ENCODE measurements around the gene MAFG.

The MAFG gene

DNA sequence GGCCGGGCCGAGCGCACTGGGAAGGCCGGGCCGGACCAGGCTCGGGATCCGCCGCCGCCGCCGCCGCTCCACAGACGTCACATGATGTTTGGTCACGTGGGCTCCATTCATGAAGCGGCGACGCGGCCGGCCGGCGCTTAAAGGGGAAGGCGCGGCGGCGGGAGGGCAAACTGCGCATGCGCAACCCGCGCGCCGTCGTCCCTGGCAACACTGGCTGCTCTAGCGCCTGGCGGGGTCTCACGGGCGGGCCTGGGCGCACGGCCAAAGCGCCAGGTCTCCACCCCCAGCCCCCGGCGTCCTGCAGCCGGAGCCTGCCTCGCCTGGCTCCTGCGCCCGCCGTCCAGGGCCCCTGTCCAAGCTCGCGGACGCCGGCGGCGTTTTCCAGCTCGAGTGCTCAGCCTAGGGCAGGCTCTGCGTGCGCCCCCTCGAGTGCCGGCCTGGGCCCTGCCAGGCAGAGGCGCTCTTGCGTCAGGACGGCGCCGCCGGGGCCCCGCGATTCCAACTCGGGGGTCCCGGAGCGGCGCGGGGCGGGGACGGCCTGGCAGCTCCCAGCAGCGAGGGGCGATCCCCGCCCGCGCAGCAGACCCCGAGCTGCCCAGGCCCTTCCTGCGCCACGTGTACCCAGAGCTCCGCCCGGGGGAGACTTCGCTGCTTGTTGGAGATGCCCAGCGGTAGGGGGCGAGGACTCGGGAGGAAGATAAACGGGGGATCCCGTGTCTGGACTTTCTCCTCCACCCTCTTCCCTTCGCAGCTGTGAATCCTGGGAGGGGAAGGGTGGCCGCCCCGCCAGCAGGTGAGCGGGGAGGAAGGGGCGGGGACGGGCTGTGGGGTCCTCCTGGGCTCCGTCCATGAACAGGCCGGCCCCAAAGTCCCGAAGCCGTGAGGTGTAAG, at the start of gene MAFG:
Gene MAFG (minus strand): TSS at position 83 of the 891 bp plus-strand sequence. CDS start 4,550 bp downstream, outside the sequence.
- DNase-seq (ENCODE audit: low read depth, low spot score): peak; percentile 99

DNA sequence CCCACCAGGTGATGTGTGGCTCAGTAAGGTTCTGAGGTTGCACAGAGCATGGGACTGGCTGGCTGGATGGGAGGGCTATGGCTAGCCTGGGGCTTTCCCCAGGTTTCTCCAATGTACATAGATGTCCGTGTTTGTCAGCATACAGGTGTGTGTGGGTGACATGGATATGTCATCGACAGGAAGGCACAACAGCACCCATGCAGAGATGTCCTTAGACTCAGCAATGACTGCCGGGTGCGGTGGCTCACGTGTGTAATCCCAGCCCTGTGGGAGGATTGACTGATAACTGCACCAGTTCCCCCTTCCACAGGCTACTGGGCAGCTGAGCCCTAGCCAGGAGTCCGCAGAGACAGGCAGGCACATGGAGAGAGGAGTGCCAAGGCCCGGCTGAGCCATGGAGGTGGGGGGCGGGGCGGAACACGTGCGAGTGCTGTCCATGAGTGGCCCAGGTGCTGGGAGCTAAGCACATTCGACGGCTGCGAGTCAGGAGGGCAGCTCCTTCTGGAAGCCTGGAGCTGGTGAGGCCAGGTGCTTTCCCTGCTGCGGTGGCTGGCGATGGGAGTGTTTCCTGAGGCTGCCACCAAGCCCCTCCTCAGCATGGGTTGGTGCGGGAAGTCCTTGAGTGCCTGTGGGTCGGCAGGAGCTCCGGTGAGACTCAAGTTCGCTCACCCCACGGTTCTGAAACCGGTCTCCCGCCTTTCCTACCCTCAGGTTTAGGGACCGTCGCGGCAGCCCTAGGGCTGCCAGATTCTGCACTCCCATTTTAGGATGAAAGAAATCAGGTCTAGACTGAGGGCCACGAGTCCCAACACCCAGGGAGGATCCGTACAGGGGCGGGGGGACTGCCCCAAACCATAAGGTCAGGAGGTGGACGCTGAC, 49.0 kb upstream of the MAFG start:
- peak; percentile 66 for DNase-seq (ENCODE audit: low read depth, low spot score)

DNA sequence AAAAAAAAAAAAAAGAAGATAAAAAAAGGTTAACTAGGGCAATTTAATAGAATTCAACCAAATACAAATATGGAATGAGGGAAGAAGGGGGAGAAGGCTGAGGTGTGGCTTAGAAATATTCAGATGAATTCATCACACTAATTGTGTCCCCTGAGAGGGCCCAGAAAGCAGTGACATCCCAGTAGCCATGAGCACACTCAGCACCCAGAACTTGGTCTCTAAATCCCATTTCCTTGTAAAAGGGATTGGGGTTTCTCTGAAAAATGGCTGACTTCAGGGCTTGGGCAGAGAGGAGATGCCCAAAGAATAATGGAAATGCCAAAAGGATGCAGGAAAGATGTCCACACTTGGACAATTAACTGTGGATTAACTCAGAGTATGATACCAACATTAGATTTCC, 45.9 kb upstream of the MAFG start:
- DNase-seq (ENCODE audit: low read depth, low spot score): no peak

DNA sequence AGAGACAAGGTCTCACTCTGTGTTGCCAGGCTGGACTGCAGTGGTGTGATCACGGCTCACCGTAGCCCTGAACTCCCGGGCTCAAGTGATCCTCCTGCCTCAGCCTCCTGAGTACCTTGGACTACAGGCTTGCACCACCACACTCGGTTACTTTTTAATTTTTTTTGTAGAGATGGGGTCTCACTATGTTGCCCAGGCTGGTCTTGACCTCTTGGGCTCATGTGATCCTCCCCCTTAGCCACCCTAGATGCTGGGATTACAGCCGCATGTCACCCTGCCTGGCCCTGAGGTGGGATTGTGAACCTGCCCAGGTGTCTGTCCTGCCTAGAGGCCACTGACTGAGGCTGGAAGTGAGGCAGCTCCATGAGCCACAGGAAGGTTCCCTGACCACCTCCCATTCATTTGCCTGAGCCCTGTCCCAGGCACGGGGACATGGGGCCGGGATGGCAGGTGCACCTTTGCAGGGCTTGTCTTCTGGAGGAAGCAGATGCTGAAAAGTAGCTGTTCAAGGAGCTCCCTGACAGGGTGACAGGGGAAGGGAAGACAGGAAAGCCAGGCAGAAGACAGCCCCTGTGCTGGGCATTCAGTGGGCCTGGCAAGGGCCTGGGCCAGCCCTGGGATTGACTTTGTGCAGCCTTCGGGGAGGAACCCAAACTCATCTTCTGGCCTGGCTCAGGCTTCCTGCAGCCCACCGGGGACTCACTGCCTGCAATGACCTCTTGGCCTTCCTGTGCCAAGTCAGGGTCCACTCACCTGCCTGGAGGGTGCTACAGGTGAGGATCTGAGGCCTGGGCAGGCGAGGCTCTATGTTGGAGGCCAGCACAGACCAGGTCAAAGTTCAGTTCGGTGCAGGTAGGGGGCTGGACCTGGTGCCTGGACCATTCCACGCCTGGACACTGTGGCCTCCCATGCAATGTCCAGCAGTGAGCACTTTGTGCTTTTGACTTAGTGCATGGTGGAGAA, 41.6 kb upstream of the MAFG start:
- no peak for DNase-seq (ENCODE audit: low read depth, low spot score)

DNA sequence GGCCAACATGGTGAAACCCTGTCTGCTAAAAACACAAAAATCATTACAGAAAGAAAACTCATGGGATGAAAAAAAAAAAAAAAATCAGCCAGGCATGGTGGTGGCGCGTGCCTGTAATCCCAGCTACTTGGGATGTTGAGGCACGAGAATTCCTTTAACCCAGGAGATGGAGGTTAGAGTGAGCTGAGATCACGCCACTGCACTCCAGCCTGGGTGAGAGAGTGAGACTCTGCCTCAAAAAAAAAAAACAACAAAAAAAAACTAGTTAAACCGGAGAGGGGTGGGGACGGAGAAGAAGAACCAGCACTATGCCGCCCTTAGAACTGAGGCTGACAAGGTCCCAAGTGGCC, 40.8 kb upstream of the MAFG start:
- no peak for DNase-seq (ENCODE audit: low read depth, low spot score)

DNA sequence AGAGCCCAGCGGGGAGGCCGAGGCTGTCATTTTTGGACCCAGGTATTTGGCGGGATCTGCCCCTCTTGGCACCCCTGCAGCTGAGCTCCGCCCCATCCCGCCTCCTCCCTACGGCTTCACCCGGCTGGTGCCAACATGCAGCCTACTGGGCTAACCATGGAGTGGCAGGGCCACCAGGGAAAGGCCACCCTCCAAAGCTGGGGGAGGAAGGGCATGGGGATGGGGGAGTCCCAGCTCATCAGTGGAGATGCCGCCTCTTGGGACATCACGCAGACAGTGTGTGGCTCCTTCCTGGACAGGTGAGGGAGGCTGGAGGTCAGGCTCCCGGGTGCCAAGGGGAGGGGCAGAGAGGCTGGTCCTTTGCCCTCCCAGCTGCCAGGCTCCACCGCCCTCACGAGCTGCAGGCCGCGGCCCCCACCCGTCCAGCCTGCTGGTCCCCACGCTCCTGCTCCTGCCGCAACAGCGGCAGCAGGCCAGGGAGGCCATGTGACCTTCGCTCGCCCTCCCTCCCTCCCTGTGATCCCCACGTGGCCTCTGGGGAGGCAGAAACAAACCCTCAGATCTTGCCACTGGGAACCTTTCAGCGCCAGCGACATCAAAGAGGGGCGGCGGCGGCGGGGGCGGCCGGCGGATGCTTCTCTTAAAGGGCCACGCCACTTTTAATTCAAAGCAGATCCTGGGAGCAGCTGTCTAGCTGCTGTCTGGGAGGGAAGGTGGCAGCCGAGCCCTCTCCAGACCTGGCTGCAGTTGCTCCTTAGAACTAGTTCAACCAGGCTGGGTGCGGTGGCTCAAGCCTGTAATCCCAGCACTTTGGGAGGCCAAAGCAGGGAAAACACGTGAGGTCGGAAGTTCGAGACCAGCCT, 40.2 kb upstream of the MAFG start:
- peak; percentile 97 for DNase-seq (ENCODE audit: low read depth, low spot score)

DNA sequence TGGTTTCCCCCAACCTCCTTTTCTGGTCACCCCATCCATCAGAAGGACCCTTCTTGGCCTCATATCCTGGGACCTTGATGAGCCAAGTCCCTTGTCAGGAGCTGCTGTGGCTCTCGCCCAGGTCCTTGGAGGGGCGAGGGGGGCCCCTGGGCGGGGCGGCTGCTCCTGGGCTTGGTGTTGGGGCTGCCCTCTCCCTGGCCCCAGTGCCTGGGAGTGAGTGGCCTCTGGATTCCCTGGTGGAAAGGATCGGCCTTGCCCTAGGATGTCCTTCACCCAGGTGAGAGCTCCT, 39.7 kb upstream of the MAFG start:
- DNase-seq (ENCODE audit: low read depth, low spot score): no peak

DNA sequence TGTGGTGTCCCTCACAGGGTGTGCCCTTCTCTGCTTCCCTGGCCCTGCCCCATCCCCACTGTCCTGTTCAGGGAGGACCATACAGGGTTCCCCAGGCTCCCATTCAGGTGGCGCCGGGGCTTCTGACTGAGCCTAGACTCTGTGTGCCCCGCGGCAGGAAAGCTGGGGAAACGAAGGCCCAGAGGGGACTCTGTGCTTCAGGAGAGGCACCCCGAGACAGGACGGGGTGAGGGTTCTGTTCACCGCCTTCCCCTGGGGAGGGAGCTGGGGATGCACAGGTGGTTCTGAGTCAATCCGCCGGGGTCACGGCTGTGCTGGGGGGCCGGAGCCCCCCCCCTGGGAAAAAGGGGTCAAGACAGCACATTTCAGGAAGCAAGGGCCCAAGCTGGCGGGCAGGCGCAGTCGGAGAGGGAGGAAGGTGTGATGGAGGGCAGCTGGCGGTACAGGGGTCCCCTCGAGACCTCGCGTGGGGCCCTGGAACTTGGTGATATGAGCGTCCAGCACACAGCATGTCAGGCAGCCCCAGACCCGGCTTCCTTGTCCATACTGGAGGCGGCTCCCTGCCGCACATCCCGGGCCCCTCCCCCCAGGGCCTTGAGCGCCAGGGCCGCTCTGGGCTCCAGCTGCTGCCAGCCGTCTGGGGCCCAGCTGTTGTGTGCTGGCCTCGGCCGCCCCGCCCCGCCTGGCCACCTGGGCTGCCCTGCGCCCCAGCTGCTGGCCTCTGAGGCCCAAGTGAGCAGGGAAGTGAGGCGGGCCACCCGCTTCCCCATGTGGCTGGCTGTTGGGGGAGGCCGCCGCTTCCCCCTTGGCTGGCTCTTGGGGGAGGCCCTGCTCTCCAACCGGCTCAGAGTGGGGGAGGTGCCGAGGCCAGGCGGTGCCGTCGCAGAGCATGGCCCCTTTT, 39.1 kb upstream of the MAFG start:
- DNase-seq (ENCODE audit: low read depth, low spot score): peak; percentile 77

DNA sequence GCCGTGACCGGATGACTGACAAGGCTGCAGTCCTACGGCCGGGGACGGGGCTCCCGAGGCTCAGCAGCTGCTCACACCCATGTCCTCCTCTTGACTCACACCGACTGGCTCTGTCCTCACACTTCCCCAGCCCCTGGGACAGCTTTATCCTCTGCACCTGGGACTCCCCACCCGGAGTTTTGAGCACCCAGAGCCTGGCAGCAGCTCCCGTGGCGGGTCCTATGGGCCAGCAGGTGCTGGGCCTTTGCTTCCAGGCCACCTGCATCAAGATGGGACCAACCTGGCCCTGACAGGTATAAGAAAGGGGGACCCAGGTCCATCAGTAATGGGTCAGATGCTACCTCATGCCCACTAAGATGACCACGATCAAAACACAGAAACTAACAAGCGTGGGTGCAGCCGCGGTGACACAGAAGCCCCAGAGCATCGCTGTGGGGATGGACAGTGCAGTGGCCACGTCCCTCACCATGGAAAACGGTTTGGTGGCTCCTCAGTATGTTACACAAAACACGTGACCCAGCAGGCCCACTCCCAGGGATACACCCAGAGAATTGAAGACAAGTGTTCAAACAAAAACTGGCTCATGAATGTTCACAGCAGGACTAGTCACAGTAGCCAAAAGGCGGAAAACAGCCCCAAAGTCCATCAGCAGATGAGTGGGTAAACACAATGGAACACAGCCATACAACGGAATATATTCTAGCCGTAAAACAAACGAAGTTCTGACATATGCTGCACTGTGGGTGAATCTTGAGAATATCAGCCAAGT, 36.7 kb upstream of the MAFG start:
- peak; percentile 10 for DNase-seq (ENCODE audit: low read depth, low spot score)

DNA sequence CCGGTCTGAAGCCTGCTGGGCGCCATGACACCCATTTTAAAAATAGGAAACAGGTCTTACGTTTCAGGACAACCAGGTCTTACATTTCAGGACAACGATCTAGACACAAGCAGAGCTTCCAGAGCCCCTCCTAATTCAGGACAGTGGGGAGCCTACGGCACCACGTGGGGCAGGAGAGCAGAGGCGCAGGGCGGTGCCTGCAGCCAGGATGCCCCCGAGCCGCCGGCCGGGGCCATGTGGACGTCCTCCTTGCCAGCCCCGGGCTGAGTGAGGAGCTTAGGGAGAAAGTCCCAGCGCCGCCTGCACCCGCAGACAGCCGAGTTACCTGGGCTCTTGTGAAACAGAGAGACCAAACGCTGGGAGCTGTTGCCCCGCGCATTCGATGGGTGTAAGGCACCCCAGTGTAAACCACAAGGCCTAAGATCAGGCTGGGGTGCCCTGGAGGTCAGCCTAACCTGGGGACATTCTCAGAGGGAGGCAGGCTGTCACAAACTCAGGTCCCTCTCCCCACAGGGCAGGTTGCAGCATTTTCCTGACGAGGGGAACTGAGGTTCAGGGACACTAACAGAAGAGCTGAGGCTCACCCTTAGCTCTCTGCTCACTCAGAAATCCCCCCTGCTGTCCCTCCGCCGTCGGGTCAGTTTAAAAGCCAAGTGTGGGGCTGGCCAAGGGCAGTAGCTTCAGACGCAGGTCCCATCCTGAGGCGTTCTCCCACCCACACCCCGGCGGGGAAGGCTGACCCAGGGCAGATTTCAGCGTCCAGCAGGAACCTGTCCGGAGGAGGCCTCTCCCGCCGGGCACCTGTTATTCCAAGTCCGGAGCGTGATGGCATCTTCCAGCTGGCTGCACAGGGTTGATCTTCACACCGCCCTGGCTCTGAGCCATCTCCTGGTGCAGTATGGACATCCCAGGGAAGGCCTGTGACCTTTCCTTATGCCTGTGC, 35.2 kb upstream of the MAFG start:
- no peak for DNase-seq (ENCODE audit: low read depth, low spot score)

DNA sequence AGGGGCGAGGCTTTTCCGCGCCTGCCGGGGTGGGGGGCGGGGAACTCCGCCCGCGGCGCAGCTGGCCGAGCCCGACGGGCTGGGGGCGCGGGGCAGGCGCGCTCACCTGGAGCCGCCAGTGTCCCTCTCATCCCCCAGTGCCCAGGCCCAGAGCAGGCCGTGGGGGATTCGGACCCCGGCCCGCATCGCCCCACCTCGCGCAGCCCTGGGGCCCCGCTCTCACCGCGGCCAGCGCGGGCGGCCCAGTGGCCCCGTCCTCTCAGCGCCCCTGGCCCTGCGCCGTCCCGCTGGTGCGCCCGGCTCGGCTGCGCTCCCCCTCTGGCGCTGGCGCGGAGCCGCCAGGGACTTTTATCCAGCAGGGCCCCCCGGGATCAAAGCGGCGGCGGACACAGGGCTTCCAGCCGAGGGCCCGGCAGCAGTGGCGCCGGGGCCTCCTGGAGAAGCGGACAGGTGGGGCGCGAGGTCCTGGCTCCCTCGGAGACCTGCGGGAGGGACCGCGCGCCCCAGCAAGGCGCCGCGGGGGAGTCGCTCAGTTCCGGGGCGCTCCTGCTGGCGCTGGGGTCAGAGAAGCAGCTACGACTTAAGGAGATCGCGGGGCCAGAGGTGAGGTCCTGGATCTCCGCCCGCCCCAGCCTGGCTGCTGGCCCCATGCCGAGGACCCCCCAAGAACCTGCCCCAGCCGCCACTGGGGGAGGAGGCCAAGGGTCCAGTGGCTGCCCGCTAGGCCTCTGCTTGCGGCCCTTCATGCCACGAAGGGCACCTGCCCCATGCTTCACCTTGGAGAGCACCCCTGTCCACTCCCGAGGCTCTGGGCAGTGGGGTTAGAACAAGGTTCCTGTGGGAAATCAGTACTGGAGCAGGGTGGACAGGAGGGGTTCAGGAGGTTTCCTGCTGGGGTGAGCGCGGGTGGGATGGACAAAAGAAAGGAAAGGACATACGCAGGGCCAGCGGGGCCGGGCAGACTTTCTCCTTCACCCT, 34.3 kb upstream of the MAFG start:
- peak; percentile 37 for DNase-seq (ENCODE audit: low read depth, low spot score)

DNA sequence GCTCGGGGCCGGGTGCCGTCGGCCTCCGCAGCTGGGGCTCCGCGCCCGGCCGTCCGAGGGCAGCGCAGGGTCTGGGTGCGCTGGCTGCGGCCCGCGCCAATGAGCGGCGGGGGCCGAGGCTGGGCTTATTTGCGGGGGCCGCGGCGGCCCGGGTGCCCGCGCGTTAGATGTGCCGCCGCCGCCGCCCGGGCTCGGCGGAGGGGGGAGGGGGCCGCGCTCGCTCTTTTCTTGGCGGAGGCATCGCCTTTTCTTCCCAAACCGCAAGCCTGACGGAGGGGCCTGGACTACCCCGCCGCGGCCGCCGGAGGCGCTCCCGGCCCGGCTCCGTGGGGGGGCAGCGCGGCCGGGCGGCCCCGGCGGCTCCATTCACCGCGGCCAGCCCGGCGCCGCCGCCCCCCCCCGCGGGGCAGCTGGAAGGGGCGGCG, 33.6 kb upstream of the MAFG start, which contains the start of gene NOTUM:
Gene NOTUM (minus strand): TSS at position 101 of the 425 bp plus-strand sequence. CDS start 278 bp downstream, outside the sequence.
- no peak for DNase-seq (ENCODE audit: low read depth, low spot score)

DNA sequence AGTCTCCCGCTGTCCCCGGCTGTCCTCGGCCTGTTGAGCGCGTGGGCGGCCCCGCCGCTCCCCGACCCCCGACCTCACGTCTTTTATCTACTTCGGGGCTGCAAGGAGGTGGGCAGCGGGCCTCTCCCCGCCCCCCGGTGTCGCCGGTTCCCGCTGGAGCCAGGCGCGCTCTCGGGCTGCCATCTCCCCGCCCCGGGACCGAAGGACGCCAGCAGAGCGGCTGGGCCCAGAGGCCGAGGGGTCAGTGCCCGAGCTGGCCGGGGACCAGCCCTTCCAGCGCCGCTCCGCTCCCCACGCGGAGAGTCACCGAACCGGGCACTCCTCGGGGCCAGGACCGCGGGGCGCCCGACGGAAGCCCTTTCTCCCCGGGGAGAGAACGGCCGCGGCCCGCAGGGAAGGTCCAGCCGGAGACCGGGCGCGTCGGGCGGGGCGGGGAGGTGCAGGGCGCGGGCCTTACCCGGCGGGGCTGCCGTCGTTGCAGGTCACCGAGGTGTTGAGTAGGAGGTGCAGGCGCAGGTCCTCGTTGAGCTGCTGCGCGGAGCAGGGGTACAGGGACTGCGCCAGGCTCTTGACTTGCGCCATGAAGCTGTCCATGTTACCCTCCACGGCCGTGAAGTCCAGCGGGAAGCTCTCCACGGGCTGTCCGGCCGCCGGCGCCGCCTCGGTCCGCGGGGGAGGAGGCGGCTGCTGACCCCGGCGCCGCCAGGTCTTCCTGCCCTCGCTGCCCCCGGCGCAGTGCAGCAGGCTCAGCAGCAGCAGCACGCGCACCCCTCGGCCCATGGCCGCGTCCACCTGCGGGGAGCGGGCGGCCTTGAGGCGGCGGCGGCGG, 32.8 kb upstream of the MAFG start:
- DNase-seq (ENCODE audit: low read depth, low spot score): peak; percentile 40

DNA sequence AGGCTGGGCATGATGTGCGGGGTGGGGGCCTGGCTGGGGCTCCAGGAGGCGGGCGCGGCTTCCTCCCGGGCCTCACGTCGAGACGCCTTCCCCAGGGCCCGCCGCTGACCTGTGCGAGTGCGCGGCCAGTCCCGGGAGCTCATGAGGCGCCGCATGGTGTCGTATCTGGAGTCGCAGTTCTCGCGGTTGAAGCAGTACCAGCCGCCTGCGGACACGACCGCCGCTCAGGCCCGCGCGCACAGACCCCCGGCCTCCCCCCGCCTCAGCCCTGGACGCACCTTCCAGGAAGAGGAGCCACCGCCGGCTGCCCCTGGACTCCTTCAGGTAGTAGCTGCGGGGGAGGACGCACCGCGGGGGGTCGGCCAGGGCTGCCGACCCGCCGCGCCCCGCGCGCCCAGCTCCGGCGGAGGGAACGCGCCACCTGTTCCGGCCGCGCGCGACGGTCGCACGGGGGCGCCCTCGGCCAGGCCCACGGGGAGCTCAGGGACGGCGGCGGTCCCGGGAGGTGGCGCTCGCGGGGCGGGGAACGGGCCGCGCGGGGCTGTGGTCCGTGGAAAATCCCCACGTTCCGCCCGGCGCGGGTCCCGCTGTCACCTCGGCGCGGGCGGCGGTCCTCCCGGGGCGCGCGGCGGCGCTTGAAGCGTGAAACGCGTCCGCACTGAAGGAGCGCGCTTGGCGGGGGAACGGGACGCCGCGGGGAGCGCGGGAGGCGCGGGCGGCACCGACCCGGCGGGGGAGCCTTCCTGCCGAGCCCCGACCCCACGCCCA, 32.0 kb upstream of the MAFG start:
- DNase-seq (ENCODE audit: low read depth, low spot score): peak; percentile 75
